T47D (cell line): ENCODE results near the gene HOXC4.

Experiments used
- DNase-seq, 2 experiments: peaks; one replicate each; pipeline versions ENCODE4 v3.0.0 to v3.0.0-alpha.2; 2011 to 2012; ENCODE audit warnings: low read depth in 1 of 2, low spot score in 1 of 2
- JUND ChIP-seq: IDR thresholded peaks from 2 replicates; pipeline ENCODE4 v1.6.1; 2012; ENCODE audit warnings: low read depth
- in situ Hi-C: cut with HindIII; loops from 2 replicates; pipeline ENCODE4 v1.10.0; 2016; ENCODE audit warnings: low sequenced_read_pairs, low pct_unique_long_range_greater_than_20kb

HOXC4 gene

DNA sequence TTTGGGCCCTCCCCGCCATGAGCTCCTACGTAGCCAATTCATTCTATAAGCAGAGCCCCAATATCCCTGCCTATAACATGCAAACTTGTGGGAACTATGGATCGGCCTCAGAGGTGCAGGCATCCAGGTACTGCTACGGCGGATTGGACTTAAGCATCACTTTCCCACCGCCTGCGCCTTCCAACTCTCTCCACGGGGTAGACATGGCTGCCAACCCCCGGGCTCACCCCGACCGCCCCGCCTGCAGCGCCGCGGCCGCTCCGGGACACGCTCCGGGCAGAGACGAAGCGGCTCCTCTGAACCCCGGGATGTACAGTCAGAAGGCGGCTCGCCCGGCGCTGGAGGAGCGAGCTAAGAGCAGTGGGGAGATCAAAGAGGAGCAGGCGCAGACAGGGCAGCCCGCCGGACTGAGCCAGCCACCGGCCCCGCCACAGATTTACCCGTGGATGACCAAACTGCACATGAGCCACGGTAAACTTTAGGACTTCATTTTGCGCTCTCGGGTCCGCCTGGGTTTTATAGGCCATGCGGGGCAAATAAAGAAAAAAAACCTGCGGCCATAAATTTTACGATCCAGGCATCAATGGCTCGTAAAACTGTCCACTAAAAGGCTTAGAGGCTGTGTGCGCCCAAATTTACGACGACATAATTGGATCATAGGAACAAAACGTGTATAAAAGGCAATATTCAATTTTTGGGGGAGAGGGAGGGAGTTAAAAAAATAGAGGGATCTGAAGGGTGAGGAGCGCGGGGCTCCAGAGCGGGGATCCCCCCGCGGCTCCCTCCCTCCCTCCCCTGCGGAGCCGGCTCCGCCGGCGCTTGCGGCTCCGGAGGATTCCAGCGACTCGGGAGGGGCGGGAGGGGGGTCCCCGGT is 20.3 kb upstream of the HOXC4 start:
- DNase-seq = no peak
- no peak for TF ChIP-seq JUND
- in situ Hi-C loops = no loop called here

DNA sequence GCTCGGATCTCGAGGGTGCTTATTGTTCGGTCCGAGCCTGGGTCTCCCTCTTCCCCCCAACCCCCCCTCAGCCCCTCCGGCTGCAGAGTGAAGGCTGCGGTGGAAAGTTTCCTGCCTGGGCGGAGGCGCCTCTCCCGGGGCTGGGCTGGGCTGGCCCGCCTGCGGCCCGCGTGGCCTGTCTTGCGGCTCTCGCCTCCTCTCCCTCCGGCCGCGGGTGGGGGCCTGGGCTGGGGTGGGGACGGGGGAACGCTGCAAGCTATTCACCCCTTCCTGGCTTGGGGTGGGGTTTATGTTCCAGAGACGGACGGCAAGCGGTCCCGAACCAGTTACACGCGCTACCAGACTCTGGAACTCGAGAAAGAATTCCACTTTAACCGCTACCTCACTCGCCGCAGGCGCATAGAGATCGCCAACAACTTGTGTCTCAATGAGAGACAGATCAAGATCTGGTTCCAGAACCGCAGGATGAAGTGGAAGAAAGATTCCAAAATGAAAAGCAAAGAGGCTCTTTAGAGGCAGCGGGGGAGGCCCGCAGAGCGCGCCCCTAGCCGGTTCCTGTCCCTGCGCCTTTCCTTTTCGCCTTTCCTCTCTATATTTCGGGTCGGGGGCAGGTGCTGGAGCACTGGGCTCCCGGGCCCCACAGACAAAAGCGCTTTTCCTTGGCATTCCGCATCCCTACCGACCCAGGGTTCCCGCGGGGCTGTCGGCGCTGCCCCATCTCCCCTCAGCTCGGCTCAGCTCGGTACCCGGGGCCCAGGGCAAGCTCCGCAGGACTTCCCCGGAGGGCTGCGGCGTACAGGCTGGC is 19.5 kb upstream of the HOXC4 start:
- TF ChIP-seq JUND = no peak
- in situ Hi-C loops = no loop called here
- no peak for DNase-seq

DNA sequence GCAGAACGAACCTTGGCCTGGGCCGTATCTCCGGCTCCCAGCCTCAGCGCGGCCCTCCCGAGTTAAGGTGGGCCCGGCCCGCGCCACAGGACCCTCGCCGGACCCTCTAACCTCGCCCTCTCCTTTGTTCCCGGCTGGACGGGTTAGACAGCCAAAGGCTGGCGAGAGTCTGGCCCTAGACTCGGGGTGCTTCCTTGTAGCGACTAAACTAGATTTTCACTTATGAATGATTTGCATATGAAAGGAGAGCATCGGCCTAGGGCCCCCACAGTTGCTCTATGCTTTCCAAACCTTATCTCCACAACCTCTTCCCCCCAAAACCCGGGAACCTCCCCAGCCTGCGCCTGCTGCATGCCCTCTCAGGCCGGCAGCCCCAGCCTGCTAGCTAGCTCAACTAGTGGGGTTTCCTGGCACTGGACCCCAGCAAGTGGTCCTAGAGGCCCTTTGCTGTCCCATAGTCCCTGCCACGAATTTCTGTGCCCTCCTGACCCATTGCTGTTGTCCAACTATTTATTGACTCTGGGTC is 18.8 kb upstream of the HOXC4 start:
- TF ChIP-seq JUND = no peak
- DNase-seq = no peak
- in situ Hi-C loops = no loop called here

DNA sequence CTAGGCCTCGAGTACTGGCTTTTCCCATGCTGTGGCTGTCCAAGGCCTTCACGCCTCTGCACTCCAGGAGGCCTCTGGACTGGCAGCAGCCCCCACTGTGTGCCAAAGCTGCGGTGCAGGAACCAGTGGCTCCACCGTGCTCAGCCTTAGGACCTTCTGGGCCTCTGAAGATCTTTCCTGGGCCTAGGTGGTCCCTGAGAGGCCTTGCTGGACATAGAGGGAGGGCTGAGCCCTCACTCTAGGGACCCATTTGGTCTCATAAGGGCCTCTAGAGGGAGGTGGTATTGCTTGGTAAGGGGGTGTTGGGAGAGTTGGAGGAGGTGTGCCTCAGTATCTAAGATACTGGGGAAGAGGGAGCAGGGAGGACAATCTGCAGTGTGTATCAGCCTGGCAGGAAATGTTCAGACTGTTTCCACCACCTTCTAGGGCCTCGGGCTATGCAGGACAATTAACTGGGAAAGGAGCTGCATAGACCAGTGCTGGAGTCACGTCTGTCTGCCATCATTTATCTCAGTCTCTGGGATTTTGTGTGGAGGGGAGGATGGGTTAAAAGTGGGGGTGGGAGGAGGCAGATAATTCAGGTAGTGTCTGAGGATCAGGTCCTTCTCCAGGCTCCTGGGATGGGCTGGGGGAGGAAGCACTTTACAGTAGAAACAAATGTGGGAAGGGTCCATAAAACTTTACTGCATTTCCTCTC is 17.9 kb upstream of the HOXC4 start:
- DNase-seq = no peak
- no peak for TF ChIP-seq JUND
- in situ Hi-C loops = no loop called here

DNA sequence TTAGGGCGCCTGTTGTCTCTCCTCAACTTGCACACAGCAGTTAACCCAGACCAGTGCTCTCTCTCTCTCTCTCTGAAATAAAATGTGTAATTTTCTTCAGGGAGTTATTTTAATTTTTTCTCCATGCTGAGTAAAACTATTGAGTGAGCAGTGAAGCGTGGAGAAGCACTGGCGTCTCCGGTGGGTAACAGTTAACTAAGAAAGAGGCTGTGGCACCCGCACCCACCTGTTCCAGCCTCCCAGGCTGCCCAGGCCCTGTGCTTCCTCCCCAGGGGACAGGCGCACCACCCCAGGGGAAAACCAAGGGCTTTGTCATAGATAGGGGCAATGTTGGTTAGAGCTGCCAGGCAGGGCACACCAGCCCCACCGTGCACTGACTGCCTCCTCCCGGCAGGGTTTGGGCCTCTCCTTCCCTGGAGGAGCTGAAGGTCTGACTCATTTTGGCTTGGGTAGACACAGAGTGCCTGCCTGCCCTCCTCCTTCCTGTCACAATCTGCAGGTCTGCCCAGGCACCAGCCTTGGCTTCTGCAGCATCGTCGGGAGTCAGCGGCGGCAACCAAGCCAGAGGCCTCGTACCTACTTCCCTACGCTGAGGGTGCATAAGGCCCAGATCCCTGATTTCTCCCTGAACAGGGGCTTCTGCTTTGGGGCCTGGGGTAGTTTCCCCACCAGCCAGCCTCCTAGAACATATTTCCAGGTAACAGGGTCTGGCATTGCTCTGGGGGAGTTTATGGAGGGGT is 16.8 kb upstream of the HOXC4 start:
- TF ChIP-seq JUND = no peak
- in situ Hi-C loops = no loop called here
- DNase-seq = peak in 1 of 2 experiments; percentile 42

DNA sequence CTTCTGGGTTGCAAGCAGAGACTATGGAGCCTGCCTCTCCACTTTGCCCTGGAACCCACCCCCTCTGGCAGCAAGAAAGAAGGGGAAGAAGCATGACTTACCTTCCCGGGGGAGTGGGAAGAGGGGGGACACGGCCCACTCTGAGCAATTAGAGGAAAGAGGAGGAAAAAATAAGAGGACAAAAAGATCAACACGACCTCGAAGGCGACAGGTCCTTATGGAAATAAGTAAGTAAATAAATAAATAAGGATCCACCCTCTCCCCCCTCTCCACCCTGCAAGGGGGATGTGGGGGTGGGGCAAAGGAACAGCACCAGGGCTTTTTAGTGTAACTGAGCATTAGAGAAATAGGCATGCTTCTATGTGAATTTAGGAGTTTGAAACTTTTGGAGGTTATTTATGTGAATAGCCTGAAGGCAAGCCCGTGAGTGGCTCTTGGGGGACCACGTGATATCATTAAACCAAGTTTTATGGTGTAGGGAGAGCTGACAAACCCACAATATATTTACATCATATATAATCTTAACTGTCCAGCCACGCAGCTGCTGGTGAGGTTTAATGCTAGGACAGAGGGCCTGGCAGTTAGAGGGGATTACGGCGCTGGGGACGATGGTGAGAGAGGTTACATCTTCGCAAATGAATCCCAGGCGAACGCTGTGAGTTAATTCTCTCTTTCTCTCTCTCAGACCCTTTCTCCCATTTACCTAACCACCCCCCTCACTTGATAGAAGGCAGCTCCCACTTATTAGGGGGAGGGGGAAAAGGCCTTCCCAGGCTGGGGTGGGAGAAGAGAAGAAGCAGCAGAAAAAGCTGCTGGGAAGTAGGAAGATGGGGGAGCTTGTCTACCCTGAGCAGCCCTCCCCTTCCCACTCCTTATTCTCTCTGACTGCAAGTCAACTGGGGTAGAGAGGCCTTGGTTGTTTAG is 16.0 kb upstream of the HOXC4 start:
- TF ChIP-seq JUND = no peak
- no peak for DNase-seq
- in situ Hi-C loops = no loop called here

DNA sequence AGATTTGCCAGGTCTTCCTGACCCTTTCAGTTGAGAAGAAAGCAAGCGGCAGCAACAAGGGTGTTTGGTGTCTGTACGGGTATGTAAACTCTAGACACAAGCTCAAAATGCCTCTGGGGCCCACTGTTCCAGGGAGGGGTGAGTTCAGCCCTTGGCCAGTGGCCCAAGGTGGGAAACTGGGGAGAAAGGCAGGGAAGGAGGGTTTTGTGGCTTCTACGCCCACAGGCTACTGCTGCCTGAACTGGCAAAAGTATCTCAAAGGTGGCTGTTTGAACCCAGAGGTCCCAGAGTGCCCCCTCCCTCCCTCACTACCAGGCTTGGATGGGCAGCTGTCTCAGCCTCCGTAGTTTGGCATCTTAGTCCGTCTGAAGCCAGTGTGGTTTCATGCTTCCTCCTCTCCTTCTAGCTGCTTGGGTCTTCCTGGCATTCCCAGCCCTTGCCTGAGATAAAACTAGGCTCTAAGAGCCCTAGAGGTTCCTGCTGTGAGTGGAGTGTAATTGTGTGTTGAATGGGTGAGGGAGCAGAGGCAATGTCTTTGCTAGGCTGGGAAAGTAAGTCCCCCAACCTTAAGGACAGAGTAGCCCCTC is 15.3 kb upstream of the HOXC4 start:
- in situ Hi-C loops = no loop called here
- peak in 1 of 2 experiments; percentile 57 for DNase-seq
- no peak for TF ChIP-seq JUND

DNA sequence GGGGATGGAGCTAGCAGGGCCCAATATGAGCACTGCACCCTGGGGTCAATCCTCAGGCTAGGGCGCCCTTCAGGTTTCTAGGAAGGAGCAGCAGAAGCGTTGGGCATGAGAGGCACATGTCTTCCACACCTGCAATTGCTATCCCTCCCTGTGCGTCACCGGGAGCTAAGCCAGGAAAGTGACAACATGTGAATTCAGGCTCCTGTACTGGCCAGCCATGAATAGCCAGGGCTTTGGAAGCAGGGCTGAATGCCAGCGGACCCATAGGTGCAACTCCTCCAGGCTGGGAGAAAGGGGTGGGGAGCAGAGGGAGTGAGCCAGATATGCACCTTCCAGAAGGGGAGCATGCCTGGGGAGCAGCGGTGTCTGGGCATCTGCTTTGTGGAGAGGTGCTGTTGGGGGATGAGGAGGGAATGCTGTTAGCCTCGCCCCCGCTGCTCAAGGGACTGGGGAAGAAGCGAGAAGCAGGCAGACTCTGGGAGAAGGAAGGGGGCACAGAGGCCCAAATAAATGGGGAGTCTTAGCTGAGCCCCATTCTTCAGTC is 14.7 kb upstream of the HOXC4 start:
- TF ChIP-seq JUND = no peak
- no peak for DNase-seq
- in situ Hi-C loops = no loop called here

DNA sequence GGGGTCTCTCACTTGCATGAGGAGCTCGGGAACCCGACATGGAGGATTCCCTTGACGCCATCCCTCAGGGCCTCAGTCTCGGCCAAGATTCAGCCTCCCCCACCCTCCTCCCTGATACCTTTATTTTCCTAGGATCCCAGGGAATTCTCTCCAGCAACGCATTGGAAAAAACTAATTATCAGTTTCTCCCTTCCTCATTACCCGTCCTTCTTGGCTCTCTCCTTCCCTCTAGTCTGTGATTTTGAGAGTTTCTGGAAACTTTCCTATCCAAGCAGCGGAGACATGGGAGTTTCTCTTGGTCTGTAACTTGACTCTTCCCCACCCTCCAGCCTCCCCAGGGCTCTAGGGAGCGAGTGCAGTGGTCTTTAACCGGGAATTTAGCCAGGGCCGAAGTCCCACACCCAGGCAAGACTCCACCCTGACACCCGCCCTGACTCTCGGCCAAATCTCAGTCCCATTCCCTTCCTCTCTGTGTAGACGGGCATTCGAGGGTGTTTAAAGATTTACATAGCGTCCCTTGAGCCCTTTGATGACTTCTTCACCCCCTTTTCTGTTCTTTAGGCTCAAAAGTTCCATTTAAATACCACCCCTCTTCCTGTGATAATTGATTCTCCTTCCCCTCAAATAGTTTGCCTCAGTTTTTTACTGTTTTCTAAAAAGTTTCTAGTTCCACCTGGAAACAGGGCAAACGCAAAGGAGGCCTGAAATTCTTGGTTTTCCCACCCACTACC is 14.1 kb upstream of the HOXC4 start:
- no peak for TF ChIP-seq JUND
- no peak for DNase-seq
- in situ Hi-C loops = no loop called here

DNA sequence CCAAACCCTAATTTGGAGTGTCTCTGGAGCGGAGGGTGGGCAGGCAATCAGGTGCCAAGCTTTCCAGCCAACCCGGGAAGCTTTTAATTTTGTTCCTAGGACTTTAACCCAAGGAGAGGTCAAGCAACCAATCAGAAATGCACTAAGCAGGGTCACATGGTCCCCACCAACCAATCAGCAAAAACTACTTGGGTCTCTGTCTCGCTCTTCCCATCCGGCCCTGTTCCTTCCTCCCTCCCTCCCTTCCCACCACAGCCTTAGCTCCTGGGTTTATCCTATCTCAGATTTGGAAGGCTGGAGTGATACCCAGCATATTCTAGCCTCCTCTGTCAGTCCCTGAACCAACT is 13.5 kb upstream of the HOXC4 start:
- in situ Hi-C loops = no loop called here
- TF ChIP-seq JUND = no peak
- peak in 1 of 2 experiments; percentile 55 for DNase-seq
